NCI-H2107 (cell line): ENCODE data around the gene SLC12A6.

Source experiments
- DNase-seq: peaks from one replicate; lab custom pipeline; 2025; lab: John Stamatoyannopoulos, UW

Gene SLC12A6

DNA sequence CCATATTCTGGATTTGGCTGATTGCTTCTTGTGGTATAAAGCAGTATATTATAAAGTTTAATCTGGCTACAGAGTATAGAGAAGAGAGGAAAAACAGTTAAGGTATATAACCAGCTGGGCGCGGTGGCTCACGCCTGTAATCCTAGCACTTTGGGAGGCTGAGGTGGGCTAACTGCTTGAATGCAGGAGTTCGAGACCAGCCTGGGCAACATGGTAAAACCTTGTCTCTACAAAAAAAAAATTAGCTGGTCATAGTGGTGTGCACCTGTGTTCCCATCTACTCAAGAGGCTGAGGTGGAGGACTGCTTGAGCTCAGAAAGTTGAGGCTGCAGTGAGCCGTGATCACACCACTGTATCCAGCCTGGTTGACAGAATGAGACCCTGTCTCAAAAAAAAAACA, 7.3 kb downstream of the SLC12A6 start:
- no peak for DNase-seq

DNA sequence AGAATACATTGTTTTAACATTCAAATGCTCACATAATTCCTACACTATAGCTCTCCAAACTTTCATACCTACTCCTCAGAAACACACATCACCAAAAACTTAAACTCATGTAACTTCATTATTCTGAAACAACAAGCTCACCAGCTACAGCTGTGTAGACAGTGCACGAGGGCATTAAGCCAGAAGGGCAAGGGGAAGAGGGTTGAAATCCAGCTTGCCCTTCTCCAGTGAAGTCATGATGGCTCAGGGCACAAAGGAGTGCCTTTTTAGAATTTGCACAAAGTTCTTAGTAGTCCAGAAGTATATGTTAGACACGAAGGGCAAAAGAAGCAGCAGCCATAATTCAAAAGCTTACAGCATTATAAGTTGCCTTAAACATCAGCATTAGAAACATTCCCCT, 8.6 kb downstream of the SLC12A6 start:
- no peak for DNase-seq

DNA sequence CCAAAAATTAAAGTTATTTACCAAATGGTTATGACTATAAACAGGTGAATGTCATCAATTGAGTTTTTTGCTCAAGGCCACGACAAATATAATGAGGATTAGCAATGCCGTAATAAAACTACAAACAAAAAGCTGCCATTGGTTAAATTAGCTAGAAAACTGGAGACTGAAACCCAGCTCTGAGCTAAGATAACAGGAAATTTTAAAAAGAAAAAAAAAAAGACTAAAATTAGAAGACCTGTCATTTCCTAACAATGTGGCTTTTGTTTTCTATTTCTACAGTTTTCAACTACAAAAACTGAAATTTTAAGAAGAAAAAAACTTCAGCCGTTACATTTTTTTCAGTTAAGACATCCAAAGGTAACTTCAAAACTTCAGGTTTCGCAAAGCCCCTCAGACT, 9.7 kb downstream of the SLC12A6 start:
- DNase-seq, result no peak

DNA sequence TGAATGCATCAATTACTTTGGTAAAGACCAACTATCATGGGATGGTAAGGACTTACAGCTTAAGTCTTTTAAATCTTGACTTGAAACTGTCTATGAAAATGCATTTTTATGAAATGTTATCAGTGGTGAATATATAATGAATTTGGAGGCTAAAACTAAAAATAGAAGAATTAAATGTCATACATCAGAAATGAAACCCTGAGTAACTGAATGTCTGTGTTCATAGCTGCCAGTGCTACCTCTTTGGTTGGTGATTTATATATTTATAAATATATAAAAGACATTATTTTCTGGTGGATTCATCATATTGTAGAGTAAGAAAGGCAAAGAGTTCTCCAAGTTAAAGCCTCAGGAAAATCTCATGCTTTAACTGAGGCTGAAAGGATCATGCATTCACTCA, 12.2 kb downstream of the SLC12A6 start:
- DNase-seq, result no peak

DNA sequence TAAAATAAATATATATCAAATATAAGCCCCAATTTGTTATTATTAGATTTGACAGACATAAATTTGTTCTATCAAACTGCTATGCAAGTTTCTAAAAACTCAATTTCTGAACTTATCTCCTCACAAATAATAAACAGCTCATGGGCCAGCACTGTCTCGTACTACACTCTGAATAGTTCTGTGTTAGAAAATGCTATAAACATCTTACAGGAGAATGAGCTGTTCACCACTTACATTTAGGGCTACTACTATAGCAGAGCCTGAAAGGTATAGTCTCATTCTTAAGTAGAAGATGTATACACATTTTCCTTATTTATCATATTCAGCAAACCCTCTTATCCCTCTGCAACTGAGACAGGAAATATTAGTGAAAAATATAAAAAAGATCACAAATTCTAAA, 12.6 kb downstream of the SLC12A6 start:
- DNase-seq, result no peak

DNA sequence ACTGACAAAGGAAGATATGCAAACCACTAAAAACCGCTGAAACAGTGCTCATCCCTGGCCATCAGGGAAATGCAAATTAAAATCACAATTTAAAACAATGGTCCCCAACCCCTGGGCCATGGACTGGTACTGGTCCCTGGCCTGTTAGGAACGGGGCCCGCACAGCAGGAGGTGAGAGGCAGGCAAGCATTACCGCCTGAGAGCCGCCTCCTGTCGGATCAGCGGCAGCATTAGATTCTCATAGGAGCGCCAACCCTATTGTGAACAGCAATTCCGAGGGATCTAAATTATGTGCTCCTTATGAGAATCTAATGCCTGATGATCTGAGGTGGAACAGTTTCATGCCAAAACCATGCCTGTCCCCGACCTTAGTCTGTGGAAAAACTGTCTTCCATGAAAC, 14.4 kb downstream of the SLC12A6 start:
- DNase-seq, result no peak

DNA sequence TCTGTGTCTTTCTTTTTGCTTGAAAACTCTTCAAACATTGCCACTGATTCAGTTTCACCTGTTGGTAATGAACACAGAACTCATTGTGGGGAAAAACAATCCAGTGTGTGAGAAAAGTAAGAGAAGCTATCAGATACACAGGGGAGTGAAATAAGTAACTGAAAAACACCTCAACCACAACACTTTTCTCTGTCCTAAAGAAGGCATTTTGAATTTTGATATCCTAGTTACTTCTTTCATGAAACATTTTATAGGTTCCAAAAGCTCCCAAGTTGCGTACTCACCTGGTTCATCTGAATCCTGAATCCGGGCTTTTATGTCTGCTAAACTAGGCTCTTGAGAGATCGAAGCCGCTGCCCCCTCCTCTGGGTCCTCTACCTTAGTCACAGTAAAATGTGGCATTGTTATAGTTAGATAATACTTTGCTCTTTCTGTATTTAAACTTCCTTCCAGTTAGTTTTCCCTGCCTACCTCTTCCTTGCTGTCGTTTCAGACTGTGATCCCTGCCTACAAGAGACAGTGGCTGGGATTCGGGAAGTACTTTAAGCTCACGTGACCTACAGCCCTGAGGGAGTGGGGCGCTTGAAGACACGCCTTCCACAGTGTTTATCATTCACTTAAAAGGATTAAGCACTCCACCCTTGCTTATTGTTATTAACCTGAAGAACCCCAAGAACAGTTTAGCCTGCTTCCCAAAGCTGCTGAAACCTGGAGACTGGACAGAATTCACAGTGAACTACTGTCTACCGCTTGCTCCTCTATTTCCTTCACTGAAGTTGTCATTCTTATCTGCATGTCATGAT, 19.1 kb downstream of the SLC12A6 start:
- DNase-seq, result peak; percentile 21

DNA sequence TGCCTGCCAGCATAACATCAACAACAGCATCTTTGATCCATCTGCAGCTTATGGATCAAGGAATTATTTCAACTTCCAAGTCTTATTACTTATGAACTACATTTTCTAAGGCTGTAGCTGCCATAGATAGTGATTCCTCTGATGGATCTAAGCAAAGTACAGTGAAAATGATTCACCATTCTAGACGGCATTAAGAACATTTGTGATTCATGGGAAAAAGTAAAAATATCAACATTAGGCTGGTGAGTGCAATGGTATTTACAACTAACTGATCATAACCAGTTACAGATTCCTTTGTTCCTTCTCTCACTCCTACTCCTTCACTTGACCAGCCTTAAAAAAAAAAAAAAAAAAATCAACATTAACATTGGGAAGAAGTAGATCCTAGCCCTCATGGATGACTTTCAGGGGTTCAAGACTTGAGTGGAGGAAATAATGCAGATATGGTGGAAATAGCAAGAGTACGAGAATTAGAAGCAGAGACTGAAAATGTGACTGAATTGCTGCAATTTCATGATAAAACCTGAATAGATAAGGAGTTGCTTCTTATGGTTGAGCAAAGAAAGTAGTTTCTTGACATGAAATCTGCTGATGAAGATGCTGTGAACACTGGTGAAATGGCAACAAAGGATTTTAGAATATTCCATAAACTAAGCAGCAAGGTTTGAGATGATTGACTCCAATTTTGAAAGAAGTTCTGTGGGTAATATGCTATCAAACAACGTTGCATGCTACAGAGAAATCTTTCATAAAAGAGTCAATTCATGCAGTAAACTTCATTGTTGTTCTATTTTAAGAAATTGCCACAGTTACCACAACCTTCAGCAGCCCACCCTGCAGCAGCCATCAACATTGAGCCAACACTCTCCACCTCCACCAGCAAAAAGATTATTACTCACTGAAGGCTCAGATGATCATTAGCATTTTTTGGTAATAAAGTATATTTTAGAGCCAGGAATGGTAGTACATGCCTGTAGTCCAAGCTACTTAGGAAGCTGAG, 22.8 kb downstream of the SLC12A6 start:
- no peak for DNase-seq

DNA sequence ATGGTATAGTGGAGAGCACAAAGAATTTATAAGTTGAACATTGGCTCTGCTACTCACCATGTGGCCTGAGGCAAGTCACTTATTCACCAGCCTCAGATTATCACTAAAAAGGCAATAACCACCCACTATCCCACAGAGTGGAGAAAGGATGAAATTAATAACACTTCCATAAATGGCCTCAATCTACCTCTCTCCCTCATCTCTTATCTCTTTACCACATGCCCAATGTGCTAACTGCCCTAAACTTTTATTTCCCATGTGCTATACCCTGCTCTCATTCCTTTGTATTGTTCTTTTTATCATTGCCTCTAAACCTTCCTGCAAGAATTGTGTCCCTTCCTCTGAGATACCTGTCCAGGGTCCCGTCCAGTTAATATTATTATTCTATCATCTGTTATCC, 26.0 kb downstream of the SLC12A6 start:
- no peak for DNase-seq

DNA sequence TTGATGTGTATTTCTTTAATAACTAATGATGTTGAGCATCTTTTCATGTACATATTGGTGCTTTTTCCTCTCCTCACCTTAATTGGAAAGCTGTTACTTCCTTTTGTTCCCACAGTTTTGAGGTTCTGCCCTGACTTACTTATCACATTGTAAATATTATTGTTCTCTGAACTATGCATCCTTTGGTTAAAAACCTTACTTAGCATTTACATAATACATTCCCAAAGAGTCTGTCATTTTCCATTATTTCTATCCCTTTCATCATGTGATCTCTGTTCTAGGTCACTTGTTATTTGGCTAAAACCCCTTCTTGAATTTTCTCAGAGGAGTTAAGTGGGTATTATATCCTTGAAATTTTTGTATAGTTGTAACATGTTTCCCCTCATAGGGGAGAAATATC, 33.0 kb downstream of the SLC12A6 start:
- DNase-seq, result no peak

DNA sequence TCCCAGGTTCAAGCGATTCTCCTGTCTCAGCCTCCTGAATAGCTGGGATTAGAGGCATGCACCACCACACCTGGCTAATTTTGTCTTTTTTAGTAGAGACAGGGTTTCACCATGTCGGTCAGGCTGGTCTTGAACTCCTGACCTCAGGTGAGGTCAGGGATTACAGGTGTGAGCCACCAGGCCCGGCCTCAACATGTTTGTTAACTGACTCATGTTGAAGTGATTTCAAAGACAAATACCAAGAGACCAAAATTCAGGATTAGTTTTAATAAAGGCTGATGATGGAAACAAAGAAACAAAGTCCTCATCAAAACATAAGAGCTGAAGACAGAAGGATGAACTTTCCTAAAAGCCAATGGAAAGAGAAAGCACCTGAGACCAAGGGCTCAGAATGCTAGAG, 36.5 kb downstream of the SLC12A6 start:
- no peak for DNase-seq

DNA sequence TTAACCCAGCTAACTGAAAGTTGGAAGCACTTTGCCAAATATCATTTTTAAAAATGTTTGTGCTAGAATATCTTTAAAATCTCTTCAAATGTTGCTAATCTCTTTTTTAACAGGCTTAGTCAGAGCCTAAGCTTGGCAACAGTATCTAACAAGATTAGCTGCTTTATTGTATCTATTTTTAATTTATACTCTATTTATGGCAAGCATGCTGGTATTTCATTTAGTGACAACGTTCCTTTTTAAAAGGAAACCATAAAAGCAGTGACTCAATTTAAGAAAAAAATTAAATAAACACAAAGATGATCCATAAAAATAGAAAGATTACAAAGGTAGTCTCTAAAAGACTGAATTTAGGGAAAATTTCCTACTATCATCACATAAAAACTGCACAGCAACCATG, 40.5 kb downstream of the SLC12A6 start:
- no peak for DNase-seq

DNA sequence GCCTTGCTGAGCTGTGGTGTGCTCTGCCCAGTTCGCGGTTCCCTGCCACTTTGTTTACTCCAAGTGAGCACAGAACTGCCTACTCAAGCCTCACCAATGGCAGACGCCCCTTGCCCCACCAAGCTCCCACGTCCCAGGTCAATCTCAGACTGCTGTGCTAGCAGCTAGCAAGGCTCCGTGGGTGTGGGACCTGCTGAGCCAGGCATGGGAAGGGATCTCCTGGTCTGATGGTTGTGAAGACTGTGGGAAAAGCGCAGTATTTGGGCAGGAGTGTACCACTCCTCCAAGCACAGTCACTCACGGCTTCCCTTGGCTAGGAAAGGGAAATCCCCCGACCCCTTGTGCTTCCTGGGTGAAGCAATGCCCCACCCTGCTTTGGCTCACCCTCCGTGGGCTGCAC, 45.0 kb downstream of the SLC12A6 start:
- no peak for DNase-seq

DNA sequence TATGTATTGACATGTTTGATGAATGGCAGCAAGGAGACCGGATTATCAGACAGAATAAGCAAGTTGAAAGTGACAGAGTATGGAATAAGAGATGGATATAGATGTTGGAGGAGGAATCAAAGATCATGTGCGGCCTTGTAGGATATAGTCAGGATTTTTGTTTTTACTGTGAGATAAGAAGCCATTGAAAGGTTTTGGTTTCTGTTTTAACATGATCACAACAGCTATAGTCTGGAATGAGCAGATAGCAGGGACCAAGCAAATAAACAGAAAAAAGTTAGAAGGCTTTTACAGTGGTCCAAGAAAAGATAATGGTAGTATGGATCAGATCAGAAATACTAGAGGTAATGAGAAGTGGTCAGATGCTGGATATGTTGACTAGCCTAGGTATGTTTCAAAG, 52.6 kb downstream of the SLC12A6 start:
- no peak for DNase-seq

DNA sequence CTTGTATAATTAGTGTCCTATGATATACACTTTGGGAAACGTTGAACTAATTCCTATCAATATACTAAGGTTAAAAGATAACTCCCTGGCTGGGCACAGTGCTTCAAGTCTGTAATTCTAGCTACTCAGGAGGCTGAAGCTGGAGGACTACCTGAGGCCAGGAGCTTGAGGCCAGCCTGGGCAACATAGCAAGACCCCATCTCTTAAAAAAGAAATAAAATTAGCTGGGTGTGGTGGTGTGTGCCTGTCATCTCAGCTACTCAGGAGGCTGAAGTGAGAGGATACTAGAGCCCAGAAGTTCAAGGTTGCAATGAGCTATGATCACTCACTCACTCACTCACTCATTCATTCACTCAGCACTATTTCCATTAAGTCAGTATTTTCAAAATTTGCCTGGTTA, 55.2 kb downstream of the SLC12A6 start:
- DNase-seq, result no peak

DNA sequence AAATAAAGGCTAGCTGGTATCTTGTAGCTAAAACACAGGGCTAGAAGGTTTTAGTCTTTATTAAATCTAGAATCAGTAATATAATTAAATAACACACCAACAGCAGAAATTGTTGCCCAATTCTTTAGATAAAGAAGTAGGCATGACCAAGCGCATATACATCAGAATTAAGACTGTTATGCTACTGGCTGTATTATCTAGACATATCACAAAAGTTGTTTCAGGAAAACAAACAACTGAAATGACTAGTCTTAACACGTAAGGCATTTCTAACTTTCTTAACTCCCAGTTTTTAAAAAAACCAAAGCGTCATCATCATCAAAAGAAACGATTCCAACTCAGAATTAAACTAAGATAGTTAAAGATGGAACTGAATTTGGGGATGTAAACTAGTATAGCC, 57.4 kb downstream of the SLC12A6 start:
- no peak for DNase-seq

DNA sequence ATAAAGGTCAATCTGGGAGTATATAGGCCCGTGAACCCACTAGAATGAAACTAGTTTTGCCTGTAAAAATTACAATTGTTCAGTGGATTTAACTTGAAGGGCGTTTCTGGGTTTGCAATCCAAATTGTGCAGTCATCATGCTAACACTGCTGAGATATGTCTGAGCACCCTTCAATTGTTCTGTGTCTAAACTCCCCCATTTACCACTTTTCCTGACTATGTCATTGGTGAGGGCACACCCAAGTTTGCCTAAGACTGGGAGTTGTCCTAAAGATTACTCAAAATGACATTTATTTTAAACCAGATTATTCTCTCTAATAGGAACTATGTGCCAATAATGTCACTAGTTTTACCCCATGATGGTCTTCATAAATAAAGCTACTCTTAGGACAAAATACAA, 58.2 kb downstream of the SLC12A6 start:
- DNase-seq, result no peak

DNA sequence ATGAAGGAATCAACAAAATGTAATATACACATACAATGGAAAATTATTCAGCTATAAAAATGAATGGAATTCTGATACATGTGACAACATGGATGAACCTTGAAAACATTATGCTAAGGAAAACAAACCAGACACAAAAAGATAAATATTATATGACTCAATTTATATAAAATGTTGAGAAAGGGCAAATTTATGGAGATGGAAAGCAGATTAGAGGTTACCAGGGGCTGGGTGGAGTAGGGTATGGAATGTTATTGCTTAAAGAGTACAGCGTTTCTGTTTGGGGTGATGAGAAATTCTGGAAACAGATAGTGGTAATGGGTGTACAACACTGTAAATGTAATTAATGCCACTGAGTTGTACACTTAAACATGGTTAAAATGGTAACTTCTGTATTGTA, 61.9 kb downstream of the SLC12A6 start:
- DNase-seq, result no peak

DNA sequence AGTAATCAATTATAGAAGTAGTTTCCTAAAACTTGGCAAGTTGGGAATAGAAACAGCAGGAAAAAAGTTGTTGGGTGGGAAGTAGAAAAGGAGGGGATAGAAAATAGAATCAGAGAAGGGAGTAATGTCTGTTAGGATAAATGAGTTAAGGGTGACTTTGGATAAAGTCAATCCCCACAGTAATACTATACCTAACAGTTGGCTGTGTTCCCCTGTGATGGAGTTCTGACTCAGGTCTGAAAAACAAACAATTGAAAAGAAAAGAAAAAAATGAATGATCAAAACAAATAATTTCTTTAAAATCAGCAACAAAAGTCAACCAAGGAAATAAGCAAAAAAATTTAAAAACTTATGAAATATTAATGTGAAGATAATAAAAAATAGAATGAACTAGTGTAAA, 62.4 kb downstream of the SLC12A6 start:
- no peak for DNase-seq

DNA sequence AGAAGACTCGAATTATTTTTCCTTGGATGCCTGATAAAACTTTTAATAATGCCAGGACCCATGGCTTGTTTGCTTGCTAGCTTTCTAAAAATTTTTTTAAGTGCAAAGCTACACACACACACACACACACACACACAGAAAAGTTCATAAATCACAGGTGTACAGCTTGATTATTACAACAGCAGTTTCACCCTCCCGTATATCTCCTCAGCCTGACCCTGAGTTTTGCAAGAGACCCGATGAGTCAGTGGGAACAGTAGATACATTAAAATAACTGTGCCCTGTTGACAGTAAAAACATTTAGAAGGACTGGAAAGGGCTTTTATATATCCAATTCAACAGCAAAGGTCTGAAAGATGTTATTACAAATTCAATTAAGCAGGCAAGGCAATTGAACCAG, 66.1 kb downstream of the SLC12A6 start:
- DNase-seq, result no peak

DNA sequence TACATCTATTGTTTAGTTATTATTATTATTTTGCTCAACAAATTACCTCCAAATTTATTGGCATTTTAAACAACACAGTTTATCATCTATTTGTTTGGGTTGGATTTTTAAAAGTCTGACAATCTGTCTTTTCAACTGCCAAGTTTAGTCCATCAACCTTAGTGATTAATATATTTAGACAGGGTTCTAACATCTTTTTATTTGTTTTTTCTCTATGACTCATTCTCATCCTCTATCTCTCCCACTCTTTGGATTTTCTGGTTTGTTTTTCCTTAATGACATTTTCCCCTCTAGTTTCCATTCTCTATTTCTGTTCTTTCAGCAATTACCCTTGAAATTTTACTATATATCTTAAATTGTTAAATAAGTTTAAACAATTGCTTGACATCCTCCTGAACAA, 70.8 kb downstream of the SLC12A6 start:
- DNase-seq, result no peak

DNA sequence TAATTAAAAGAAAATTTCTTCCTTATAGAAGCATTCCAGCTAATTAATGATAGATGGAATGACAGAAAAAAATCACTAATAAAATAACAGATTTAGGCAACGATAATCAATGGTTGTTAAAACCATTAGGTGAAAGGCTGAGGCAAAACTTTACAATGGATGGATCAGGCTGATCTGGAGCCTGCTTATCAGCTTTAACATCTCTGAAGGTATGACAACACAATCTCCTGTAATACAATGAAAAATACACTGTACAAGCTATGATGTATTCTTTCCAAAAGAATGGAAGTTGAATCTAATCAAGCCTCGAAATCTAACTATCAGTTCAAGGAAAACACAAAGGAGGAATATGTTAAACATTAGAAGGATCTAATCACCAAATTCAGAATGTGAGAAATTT, 73.5 kb downstream of the SLC12A6 start:
- DNase-seq, result no peak

DNA sequence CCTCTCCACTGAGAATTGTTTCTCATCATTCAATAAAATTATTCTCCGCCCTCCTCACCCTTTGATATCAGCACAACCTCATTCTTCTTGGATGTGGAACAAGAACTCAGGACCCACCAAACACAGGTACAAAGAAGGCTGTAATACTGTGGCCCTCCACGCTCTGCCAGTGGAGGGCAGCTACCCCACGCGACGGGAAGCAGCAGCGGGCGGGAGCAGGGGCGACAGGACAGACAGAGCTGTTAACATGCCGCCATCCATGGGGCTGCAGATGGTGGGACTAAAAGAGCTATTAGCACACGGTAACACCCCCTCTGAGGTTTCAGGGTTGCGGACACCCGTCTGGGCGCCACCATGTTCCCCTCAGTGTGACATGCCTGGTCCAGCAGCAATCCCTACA, 75.2 kb downstream of the SLC12A6 start:
- DNase-seq, result no peak
